GM13976 (cell line): ENCODE data around the gene RPS28.
"Not testable (repeated sequence)": the region's sequence is repeated elsewhere in the genome, so short reads cannot be mapped to it uniquely, and the experiment has no call there.

Experiments used
- DNase-seq: peaks from one replicate; pipeline ENCODE4 v3.0.0; 2012; ENCODE audit warnings: low spot score
- CTCF ChIP-seq: IDR thresholded peaks from 2 replicates; pipeline ENCODE4 v1.5.1; 2012; ENCODE audit warnings: borderline replicate concordance, mild to moderate bottlenecking; ENCODE audit not compliant: insufficient read depth; ENCODE audit errors: extremely low read depth, missing control alignments, control extremely low read depth
- in situ Hi-C: fragments of 300-500 bp; cut with MboI; formaldehyde crosslinking; loops from one replicate; pipeline ENCODE4 v1.12.0; 2022; ENCODE audit warnings: low sequenced_read_pairs, mixed read lengths, inconsistent platforms; ENCODE audit not compliant: unreplicated experiment

The RPS28 gene

GRCh38 chr19:8336660-8337059 lies 15.4 kb downstream of the RPS28 start:
- in situ Hi-C loops = no loop called here
- no peak for TF ChIP-seq CTCF
- DNase-seq = no peak

- no peak for TF ChIP-seq CTCF
- in situ Hi-C loops = no loop called here
- DNase-seq = no peak
Measured at GRCh38 chr19:8337728-8338127, 16.4 kb downstream of the RPS28 start.

GRCh38 chr19:8338835-8339234 lies 17.5 kb downstream of the RPS28 start:
- DNase-seq = no peak
- in situ Hi-C loops = no loop called here
- no peak for TF ChIP-seq CTCF

GRCh38 chr19:8340341-8341096 lies 19.2 kb downstream of the RPS28 start:
- TF ChIP-seq CTCF = no peak
- in situ Hi-C loops = no loop called here
- DNase-seq = peak; percentile 25

GRCh38 chr19:8341504-8341903 lies 20.2 kb downstream of the RPS28 start:
- DNase-seq, in situ Hi-C loops: not testable (repeated sequence)

GRCh38 chr19:8342316-8342683 lies 21.0 kb downstream of the RPS28 start:
- no peak for TF ChIP-seq CTCF
- in situ Hi-C loops = no loop called here
- DNase-seq = no peak

GRCh38 chr19:8342684-8343482 lies 21.6 kb downstream of the RPS28 start, which contains the start of gene KANK3:
Gene KANK3 (minus strand): TSS chr19:8343262. CDS start chr19:8337828, 5,434 bp downstream.
- in situ Hi-C loops = no loop called here
- peak; percentile 100 for DNase-seq

More at GRCh38 chr19:8342684-8343482, 21.6 kb downstream of the RPS28 start, which contains the start of gene KANK3:
- TF ChIP-seq CTCF = no peak
